GM18520 (cell line): ENCODE results near the gene ACAA1.
A peak's percentile ranks its signal among the peaks of the same experiment; 100 is the strongest.
"Not testable (repeated sequence)": the region's sequence is repeated elsewhere in the genome, so short reads cannot be mapped to it uniquely, and the experiment has no call there.

ENCODE experiments used
- ATAC-seq: cut with Tn5 transposase; IDR thresholded peaks from one replicate; pipeline ENCODE4 v1.9.1; 2021; ENCODE audit not compliant: unreplicated experiment

The ACAA1 gene, protein sequence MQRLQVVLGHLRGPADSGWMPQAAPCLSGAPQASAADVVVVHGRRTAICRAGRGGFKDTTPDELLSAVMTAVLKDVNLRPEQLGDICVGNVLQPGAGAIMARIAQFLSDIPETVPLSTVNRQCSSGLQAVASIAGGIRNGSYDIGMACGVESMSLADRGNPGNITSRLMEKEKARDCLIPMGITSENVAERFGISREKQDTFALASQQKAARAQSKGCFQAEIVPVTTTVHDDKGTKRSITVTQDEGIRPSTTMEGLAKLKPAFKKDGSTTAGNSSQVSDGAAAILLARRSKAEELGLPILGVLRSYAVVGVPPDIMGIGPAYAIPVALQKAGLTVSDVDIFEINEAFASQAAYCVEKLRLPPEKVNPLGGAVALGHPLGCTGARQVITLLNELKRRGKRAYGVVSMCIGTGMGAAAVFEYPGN

GRCh38 chr3:38136777-38137614 is at the start of gene ACAA1:
Gene ACAA1, minus strand, starts transcription at chr3:38137127. Its CDS starts 92 bp downstream, at chr3:38137035.
- peak; percentile 88 for ATAC-seq

DNA sequence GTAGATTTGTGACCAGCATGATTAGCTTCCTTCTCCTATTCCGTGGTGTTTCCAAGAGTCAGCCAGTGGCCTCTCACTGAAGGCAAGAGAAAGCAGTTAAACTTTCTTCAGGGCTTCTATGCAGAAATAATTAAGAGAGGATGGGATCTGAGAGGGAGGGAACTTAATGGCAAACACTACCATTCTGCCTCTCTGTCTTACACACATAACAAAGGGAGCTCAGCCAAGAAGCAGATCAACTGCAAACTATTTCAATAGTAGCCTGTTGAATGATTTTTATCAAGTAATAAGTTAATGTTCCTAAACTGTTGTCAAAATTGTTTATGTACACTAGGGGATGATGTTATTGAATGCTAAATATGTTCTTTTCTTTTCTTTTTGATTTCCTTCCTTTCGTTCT is 40.3 kb upstream of the ACAA1 start:
- ATAC-seq, result no peak

DNA sequence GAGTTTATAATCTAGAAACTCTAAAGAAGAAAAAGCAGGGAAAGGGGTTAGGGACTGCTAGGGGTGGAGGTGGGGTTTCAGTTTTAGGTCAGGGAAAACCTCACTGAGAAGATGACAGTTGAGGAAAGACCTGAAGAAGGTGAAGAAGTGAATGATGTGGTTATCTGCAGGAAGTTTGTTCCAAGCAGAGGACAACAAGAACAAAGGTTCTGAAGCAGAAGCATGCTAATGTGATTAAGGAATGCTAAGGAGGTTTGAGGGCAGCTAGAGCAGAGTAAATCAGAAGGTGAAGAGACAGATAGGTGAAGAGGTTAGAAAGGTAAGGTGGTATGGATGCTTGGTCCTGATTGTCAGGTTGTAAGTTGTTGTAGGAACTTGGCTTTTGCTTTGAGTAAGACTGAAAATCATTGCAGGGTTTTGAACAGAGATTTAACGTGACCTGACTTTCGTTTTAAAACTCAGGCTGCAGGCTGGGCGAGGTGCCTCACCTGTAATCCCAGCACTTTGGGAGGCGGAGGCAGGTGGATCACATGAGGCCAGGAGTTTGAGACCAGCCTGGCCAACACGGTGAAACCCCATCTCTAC is 37.0 kb upstream of the ACAA1 start:
- no peak for ATAC-seq

DNA sequence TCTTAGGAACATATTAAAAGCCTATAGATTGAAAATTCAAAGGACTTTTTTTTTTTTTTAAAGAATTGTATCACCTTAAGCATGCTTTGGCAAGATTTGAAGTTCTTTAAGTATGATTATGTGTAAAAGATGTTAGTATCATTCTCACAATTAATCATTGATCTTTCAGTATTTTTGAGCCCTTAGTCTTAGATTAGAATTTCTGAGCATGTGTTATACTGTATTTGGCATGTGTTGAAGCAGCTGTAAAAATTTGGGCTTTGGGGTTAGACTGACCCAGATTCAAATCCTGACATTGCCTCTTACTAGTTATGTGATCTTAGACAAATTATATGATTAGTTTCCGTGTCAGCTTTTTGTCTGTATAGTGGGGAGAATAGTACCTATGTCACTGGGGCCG is 34.7 kb upstream of the ACAA1 start:
- ATAC-seq, result no peak

GRCh38 chr3:38170722-38171121 is 33.8 kb upstream of the ACAA1 start:
- no peak for ATAC-seq

GRCh38 chr3:38169027-38169317 is 32.0 kb upstream of the ACAA1 start:
- ATAC-seq, result no peak

- ATAC-seq, result no peak
Measured at GRCh38 chr3:38168151-38169026, 31.5 kb upstream of the ACAA1 start.

GRCh38 chr3:38167591-38167990 is 30.7 kb upstream of the ACAA1 start:
- ATAC-seq, result no peak

DNA sequence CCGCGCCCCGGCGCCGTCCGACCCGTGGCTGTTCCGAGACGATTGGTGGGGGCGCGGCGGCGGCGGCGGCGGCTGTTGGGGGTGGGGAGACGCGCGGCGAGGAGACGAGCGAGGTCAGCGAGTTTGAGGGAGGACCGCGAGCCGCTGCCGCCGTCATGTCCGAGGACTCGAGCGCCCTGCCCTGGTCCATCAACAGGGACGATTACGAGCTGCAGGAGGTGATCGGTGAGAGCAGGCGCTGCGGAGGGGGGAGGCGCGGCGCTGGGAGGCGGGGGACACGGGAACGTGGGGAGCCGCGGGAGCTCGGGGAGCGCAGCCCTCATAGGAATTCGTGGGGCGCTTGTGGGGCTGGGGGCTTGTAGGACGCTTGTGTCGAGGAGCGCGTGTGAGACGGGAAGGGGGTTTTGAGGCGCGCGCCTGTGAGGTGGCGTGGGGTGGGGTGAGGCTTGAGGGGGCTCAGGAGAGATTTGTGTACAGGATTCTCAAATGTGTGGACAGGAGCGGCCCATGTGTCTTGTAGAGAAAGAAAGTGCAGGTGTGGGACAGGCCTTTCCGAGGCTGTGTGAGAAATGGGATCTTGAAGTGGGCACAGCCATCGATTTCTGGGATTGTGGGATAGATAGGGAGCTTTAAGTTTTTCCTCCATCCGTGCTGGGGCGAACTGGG is 28.9 kb upstream of the ACAA1 start:
- no peak for ATAC-seq

DNA sequence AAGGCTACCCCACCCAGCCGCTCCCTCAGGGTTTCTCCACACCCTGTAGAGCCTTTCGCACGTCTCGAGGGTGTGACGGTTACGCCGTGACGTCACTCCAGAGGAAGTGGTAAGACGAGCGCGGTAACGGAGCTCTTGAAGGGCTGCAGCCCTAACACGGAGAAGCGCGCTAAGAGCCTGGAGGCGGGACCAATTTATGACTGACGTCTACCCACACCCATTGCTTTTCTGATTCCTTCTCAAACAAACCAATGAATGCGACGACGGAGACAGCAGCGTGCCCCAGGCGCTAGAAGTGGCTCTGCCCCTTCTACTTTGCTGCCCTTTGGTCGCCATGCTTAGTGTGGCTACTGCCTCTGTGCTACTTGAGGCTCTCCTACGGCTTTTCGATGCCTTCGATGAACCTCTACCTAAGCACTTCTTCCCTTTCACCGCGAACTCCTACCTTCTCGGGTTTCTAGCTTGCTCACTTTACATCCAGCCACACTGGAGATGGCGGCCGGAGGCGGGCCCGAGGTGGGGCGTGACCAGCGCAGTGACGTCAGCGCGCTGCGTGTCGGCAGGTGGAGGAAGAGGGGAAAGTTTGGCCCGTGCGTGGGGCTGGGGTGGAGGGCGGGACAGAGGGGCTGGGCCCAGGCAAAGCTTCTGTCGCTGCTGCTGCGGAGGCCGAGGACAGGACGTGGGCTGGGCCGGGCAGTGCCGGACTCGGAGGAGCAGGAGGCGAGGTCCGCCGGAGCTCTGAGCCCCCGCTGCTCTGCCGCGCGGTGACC is 28.2 kb upstream of the ACAA1 start, which contains the start of gene OXSR1:
TSS of gene OXSR1 (plus strand) at position 586 of the 770 bp plus-strand sequence. CDS start 340 bp downstream, outside the sequence.
- peak; percentile 92 for ATAC-seq

GRCh38 chr3:38164643-38164951 is 27.7 kb upstream of the ACAA1 start:
- no peak for ATAC-seq

DNA sequence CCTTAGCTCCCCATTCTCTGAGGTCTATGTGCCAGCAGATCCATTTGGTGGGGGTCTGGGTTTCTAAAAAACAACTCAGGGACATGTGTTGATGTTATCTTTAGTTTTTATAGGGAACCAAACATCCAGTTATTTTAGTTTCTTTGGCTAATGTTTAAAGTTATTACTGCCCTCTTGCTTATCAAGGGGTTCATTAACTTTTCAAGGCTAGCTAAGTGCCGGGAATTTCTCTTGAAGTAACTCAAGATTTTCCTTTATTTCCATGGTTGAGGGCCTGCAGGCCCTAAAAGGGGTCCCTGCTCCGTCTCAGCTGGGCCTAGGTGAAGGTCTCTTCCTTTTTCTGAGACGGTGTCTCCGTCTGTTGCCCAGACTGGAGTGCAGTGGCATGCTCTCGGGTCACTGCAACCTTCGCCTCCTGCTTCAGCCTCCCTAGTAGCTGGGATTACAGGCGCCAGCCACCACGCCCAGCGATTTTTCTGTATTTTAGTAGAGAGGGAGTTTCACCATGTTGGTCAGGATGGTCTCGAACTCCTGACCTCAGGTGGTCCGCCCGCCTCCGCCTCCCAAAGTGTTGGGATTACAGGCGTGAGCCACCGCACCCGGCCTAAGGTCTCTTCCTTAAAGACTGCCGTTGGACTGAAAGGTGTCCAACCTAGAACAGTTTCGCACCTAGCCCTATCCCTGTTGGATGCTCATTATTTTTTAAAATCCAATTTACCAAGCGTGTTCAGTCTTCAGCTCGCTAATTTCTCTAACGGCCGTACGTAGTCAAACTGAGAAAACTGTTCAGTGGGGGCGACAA is 27.1 kb upstream of the ACAA1 start:
- ATAC-seq, result no peak

GRCh38 chr3:38163117-38163840 is 26.4 kb upstream of the ACAA1 start:
- no peak for ATAC-seq

- not testable (repeated sequence) for ATAC-seq
Measured at GRCh38 chr3:38160704-38161103, 23.8 kb upstream of the ACAA1 start.

- ATAC-seq, result no peak
Measured at GRCh38 chr3:38158472-38158871, 21.5 kb upstream of the ACAA1 start.

DNA sequence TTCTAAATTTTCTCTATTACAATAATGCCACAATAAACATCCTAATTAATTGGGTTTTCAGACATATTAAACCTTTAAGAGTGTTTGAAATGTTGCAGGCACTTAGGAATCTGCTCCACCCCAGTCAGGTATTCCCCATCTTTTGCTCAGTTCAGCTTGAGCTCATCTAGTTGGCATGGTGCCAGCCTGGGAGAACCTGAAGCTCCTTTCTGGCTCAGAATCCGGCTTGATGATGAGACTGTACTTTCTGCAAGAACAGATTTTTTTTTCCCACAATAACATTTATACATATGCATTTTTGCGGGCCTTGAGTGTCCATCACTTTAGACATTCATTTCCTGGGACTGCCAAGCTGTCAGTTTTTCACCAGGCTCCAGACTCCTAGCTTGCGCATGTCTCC is 20.7 kb upstream of the ACAA1 start:
- ATAC-seq, result no peak

- no peak for ATAC-seq
Measured at GRCh38 chr3:38157117-38157516, 20.2 kb upstream of the ACAA1 start.

DNA sequence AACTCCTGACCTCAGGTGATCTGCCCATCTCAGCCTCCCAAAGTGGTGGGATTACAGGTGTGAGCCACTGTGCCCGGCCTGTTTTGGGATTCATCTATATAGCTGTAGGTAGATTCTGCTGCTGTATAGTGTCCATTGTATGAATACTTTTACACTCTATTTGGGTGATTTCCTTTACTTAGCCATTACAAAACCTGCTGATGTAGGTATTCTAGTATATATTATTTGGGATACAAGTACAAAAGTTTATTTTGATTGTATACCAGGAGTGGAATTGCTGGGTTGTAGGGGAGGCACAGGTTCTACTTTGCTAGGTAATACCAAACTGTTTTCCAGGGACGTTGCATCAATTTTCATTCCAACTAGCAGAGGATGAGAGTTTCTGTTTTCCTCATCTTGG is 18.9 kb upstream of the ACAA1 start:
- no peak for ATAC-seq
